Measurements from ENCODE around the gene GSTT4.
"Not testable (repeated sequence)": the region's sequence is repeated elsewhere in the genome, so short reads cannot be mapped to it uniquely, and the experiment has no call there.

Gene GSTT4

DNA sequence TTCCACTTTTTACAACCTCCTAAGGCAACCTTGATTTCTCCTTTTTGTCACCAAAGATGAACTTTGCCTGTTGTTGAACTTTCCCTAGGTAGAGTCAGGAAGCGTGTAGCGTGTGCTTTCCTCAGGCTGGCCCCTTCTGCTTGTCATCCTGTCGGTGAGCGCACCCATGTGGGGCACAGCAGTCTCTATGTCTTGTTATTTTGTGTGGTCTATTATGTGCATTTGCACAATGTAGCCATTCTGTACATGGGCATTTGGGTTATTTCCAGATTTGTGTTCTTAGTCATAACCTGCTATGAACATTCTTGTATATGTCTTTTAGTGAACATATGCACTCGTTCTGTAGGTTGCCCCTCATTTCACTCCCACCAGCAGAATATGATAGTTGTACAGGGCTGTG lies 40.8 kb upstream of the GSTT4 start:
- Histone ChIP-seq H3K4me1 (ENCODE audit: control insufficient read depth, low read length) (no peaks in the 10 kb centered on the region), H3K4me3 (ENCODE audit: low read length) (no peak overlapping the region), H3F3A (ENCODE audit: control insufficient read depth, insufficient read depth) (no peaks in the 10 kb centered on the region), H3K4me2 (ENCODE audit: low read length) (no peak overlapping the region), H3K9me3 (ENCODE audit: control insufficient read depth, insufficient read depth, low read length) (no peaks in the 10 kb centered on the region), H3K79me2 (ENCODE audit: control insufficient read depth, low read length) (no peaks in the 10 kb centered on the region), H3K27me3 (ENCODE audit: control insufficient read depth, low read length) (no peaks in the 10 kb centered on the region), H4K20me1 (ENCODE audit: control insufficient read depth, insufficient read depth, low read depth, low read length) (no peaks in the 10 kb centered on the region), H3K27ac (ENCODE audit: low read depth, low read length) (no peak overlapping the region), H3K36me3 (ENCODE audit: control insufficient read depth, low read length) (peaks cover 58% of the 10 kb centered on the region), H3K9me2 (replicated peaks; ENCODE audit: control insufficient read depth, low read length) (no peaks in the 10 kb centered on the region)
- TF ChIP-seq, protein P1, sequence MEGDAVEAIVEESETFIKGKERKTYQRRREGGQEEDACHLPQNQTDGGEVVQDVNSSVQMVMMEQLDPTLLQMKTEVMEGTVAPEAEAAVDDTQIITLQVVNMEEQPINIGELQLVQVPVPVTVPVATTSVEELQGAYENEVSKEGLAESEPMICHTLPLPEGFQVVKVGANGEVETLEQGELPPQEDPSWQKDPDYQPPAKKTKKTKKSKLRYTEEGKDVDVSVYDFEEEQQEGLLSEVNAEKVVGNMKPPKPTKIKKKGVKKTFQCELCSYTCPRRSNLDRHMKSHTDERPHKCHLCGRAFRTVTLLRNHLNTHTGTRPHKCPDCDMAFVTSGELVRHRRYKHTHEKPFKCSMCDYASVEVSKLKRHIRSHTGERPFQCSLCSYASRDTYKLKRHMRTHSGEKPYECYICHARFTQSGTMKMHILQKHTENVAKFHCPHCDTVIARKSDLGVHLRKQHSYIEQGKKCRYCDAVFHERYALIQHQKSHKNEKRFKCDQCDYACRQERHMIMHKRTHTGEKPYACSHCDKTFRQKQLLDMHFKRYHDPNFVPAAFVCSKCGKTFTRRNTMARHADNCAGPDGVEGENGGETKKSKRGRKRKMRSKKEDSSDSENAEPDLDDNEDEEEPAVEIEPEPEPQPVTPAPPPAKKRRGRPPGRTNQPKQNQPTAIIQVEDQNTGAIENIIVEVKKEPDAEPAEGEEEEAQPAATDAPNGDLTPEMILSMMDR (IDR thresholded peaks at IDR 0.05; ENCODE audit: low read depth, low read length, poor library complexity, severe bottlenecking), result no peak
- TF ChIP-seq EZH2phosphoT487 (IDR thresholded peaks at IDR 0.05; ENCODE audit: borderline replicate concordance, low read length), result no peak

DNA sequence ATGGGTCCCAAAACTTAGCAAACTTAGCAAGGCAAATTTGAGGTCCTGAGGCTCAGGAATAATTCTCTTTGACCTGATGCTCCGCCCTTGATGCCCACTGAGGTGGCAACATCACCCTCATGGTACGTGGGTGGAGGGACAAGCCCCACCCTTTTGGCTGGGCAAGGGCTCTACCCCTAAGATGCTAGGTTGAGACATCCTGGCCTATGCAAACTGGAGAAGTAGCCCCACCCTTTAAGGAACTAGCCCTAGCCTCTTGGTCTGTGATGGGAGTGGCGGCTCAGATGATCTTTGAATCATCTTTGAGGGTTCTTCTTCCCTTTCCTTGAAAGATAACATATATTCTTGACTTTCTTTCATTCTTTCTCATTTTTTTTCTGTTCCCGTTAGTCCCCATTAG lies 38.7 kb upstream of the GSTT4 start:
- Histone ChIP-seq H3K36me3 (ENCODE audit: control insufficient read depth, low read length) (peaks cover 61% of the 10 kb centered on the region), H3F3A (ENCODE audit: control insufficient read depth, insufficient read depth) (no peaks in the 10 kb centered on the region), H3K27ac (ENCODE audit: low read depth, low read length) (no peak overlapping the region), H3K4me2 (ENCODE audit: low read length) (no peak overlapping the region), H3K4me1 (ENCODE audit: control insufficient read depth, low read length) (no peaks in the 10 kb centered on the region), H3K9me3 (ENCODE audit: control insufficient read depth, insufficient read depth, low read length) (no peaks in the 10 kb centered on the region), H3K4me3 (ENCODE audit: low read length) (no peak overlapping the region), H4K20me1 (ENCODE audit: control insufficient read depth, insufficient read depth, low read depth, low read length) (no peaks in the 10 kb centered on the region), H3K79me2 (ENCODE audit: control insufficient read depth, low read length) (no peaks in the 10 kb centered on the region), H3K27me3 (ENCODE audit: control insufficient read depth, low read length) (no peaks in the 10 kb centered on the region), H3K9me2 (replicated peaks; ENCODE audit: control insufficient read depth, low read length) (no peaks in the 10 kb centered on the region)
- no peak for TF ChIP-seq EZH2phosphoT487 (IDR thresholded peaks at IDR 0.05; ENCODE audit: borderline replicate concordance, low read length)
- TF ChIP-seq, protein P1 (IDR thresholded peaks at IDR 0.05; ENCODE audit: low read depth, low read length, poor library complexity, severe bottlenecking), result no peak

DNA sequence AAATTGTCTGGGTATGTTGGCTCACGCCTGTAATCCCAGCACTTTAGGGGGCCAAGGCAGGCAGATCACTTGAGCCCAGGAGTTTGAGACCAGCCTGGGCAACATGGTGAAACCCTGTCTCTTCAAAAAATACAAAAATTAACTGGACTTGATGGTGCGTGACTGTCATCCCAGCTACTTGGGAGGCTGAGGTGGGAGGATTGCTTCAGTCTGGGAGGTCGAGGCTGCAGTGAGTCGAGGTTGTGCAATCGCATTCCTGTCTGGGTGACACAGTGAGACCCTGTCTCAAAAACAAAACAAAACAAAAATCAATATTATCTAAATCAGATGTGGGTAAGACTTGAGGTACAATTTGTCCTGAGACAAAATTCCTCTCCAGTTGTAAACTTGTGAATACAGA lies 38.2 kb upstream of the GSTT4 start:
- H3K9me3 ChIP-seq (ENCODE audit: control insufficient read depth, insufficient read depth, low read length); H3F3A ChIP-seq (ENCODE audit: control insufficient read depth, insufficient read depth); H4K20me1 ChIP-seq (ENCODE audit: control insufficient read depth, insufficient read depth, low read depth, low read length); H3K79me2 ChIP-seq (ENCODE audit: control insufficient read depth, low read length); H3K4me1 ChIP-seq (ENCODE audit: control insufficient read depth, low read length); H3K4me3 ChIP-seq (ENCODE audit: low read length); H3K4me2 ChIP-seq (ENCODE audit: low read length); H3K9me2 ChIP-seq (replicated peaks; ENCODE audit: control insufficient read depth, low read length); H3K27me3 ChIP-seq (ENCODE audit: control insufficient read depth, low read length); H3K27ac ChIP-seq (ENCODE audit: low read depth, low read length): not testable (repeated sequence)
- H3K36me3 ChIP-seq (ENCODE audit: control insufficient read depth, low read length), result peaks cover 62% of the 10 kb centered on the region

DNA sequence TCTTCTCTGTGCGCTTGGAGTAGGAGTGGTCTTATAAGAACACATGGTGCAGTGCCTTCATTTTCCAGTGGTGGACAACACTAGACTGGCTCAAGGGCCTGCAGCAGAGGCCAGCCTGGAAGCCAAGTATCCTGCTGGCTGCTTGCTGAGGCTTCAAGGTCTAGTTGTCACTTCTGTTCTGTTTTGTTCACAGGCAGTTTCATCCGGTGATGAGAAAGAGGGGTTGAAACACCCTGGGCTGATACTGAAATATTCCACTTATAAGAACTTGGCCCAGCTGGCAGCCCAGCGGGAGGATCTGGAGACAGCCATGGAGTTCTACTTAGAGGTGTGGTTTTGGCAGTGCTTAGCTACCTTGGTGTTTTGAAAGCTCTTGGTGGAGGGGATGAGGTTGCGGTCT lies 35.7 kb upstream of the GSTT4 start:
- Histone ChIP-seq H3K4me2 (ENCODE audit: low read length) (no peak overlapping the region), H3K9me2 (replicated peaks; ENCODE audit: control insufficient read depth, low read length) (no peaks in the 10 kb centered on the region), H3K27ac (ENCODE audit: low read depth, low read length) (no peak overlapping the region), H3F3A (ENCODE audit: control insufficient read depth, insufficient read depth) (no peaks in the 10 kb centered on the region), H3K9me3 (ENCODE audit: control insufficient read depth, insufficient read depth, low read length) (no peaks in the 10 kb centered on the region), H3K4me3 (ENCODE audit: low read length) (no peak overlapping the region), H3K79me2 (ENCODE audit: control insufficient read depth, low read length) (no peaks in the 10 kb centered on the region), H3K36me3 (ENCODE audit: control insufficient read depth, low read length) (peaks cover 68% of the 10 kb centered on the region), H4K20me1 (ENCODE audit: control insufficient read depth, insufficient read depth, low read depth, low read length) (no peaks in the 10 kb centered on the region), H3K27me3 (ENCODE audit: control insufficient read depth, low read length) (no peaks in the 10 kb centered on the region), H3K4me1 (ENCODE audit: control insufficient read depth, low read length) (no peaks in the 10 kb centered on the region)
- TF ChIP-seq, protein P1 (IDR thresholded peaks at IDR 0.05; ENCODE audit: low read depth, low read length, poor library complexity, severe bottlenecking), result no peak
- TF ChIP-seq EZH2phosphoT487 (IDR thresholded peaks at IDR 0.05; ENCODE audit: borderline replicate concordance, low read length), result no peak
